Fibroblast of lung (primary cell): Measurements from ENCODE around the gene KRAS. TPM values are rescaled to one million over a fixed set of nuclear protein-coding genes. Genes with fewer than 3 reads are reported as not detected.

ENCODE experiments used
- DNase-seq, 2 donors: peaks; one replicate each; pipeline versions ENCODE4 v3.0.0 to v3.0.0-alpha.2; 2010; ENCODE audit warnings: low read depth in 2 of 2
- H2AFZ ChIP-seq: 2 replicates; pipeline ENCODE4 v1.5.1; 2012; ENCODE audit warnings: low read length, control low read depth, inconsistent platforms
- H3K27ac ChIP-seq: 2 replicates; pipeline ENCODE4 v1.5.1; 2011; ENCODE audit warnings: low read length, control low read depth; ENCODE audit not compliant: insufficient read depth
- H3K27me3 ChIP-seq: 2 replicates; pipeline ENCODE4 v1.5.1; 2011; ENCODE audit warnings: mild to moderate bottlenecking, low read length; ENCODE audit not compliant: control insufficient read depth, insufficient read depth
- H3K36me3 ChIP-seq: 2 replicates; pipeline ENCODE4 v1.5.1; 2011; ENCODE audit warnings: low read length; ENCODE audit not compliant: control insufficient read depth, insufficient read depth
- H3K4me1 ChIP-seq: 2 replicates; pipeline ENCODE4 v1.5.1; 2011; ENCODE audit warnings: low read length; ENCODE audit not compliant: control insufficient read depth, insufficient read depth; ENCODE audit errors: extremely low read depth
- H3K4me2 ChIP-seq: 2 replicates; pipeline ENCODE4 v1.5.1; 2011; ENCODE audit warnings: low read length, control low read depth; ENCODE audit not compliant: insufficient read depth; ENCODE audit errors: extremely low read depth
- H3K4me3 ChIP-seq, 4 experiments: fragments of 200-600 bp in 1 of 4; sonication (generic) in 1 of 4; replicated peaks in 1 of 4; 2 replicates each; pipeline ENCODE4 v1.5.1; 2011 to 2016; ENCODE audit warnings: low read length in 4 of 4, low read depth in 3 of 4, mild to moderate bottlenecking in 3 of 4, control low read depth in 2 of 4, inconsistent platforms in 1 of 4, mixed read lengths in 1 of 4; ENCODE audit not compliant: insufficient read depth in 1 of 4; ENCODE audit errors: control extremely low read depth in 1 of 4
- H3K79me2 ChIP-seq: 2 replicates; pipeline ENCODE4 v1.5.1; 2012; ENCODE audit warnings: mild to moderate bottlenecking, low read length, inconsistent platforms; ENCODE audit not compliant: control insufficient read depth, insufficient read depth
- H3K9ac ChIP-seq: 2 replicates; pipeline ENCODE4 v1.5.1; 2011; ENCODE audit warnings: mild to moderate bottlenecking, low read length, control low read depth; ENCODE audit not compliant: insufficient read depth
- H3K9me3 ChIP-seq: 2 replicates; pipeline ENCODE4 v1.5.1; 2012; ENCODE audit warnings: low read depth, low read length; ENCODE audit not compliant: control insufficient read depth, insufficient read depth
- H4K20me1 ChIP-seq: 2 replicates; pipeline ENCODE4 v1.5.1; 2011; ENCODE audit warnings: low read length; ENCODE audit not compliant: control insufficient read depth, insufficient read depth; ENCODE audit errors: extremely low read depth
- CTCF ChIP-seq, 2 donors: IDR thresholded peaks in 1 of 2; conservative IDR thresholded peaks in 1 of 2; 1 replicate in 1 of 2; 2 replicates in 1 of 2; pipeline ENCODE4 v1.5.1; 2011 to 2012; ENCODE audit warnings: low read length in 2 of 2, control low read depth in 1 of 2, inconsistent platforms in 1 of 2, low read depth in 1 of 2, mild to moderate bottlenecking in 1 of 2
- EZH2 ChIP-seq: IDR thresholded peaks from 2 replicates; pipeline ENCODE4 v1.5.1; 2012; ENCODE audit warnings: low read length, control low read depth, mild to moderate bottlenecking; ENCODE audit errors: missing control alignments
- polyA plus RNA-seq, 2 donors: library from polyadenylated mRNA; depleted of rRNA in 1 of 2; stranded (reverse) in 1 of 2; unstranded in 1 of 2; fragments of >200 nt; gene quantifications; 2 replicates each; pipeline ENCODE4 v1.2.1, GENCODE V29; 2011 to 2012; ENCODE audit warnings: missing spikeins in 1 of 2
- total RNA-seq: library from RNA; depleted of rRNA; stranded (reverse); fragments of >200 nt; gene quantifications from 2 replicates; pipeline ENCODE4 v1.2.1, GENCODE V29; 2014

KRAS gene
- total and polyA plus RNA-seq, 2 donors (not counting 1 experiment from before 2014, with no cell fraction given): 15.0 to 31.3 TPM

- Histone ChIP-seq H3K9ac (no peak overlapping the region), H3K9me3 (no peaks in the 10 kb centered on the region), H3K27me3 (no peaks in the 10 kb centered on the region), H3K79me2 (peaks cover 9% of the 10 kb centered on the region), H4K20me1 (no peaks in the 10 kb centered on the region), H3K27ac (peak overlapping the region; percentile 28), H3K4me3 (no peak overlapping the region), H3K4me1 (peaks cover 12% of the 10 kb centered on the region), H3K4me2 (no peak overlapping the region), H2AFZ (no peak overlapping the region), H3K36me3 (peaks cover 3% of the 10 kb centered on the region)
- no peak for TF ChIP-seq EZH2
- no peak for TF ChIP-seq CTCF (conservative IDR thresholded peaks at IDR 0.05 in 1 of 2, IDR thresholded peaks at IDR 0.05 in 1 of 2; ENCODE audit: low read depth in 1 of 2, low read length in 2 of 2)
- DNase-seq: peak in 1 of 2 donors; percentile 19
These were observed 14.1 kb downstream of the KRAS start for GRCh38 chr12:25236626-25237025.

- H3K4me3 ChIP-seq: no peak overlapping the region
- peak overlapping the region; percentile 28 for H3K27ac ChIP-seq
- peaks cover 9% of the 10 kb centered on the region for H3K79me2 ChIP-seq
- H3K27me3 ChIP-seq: no peaks in the 10 kb centered on the region
- H2AFZ ChIP-seq: no peak overlapping the region
- H3K4me1 ChIP-seq: peaks cover 8% of the 10 kb centered on the region
- H4K20me1 ChIP-seq: no peaks in the 10 kb centered on the region
- H3K4me2 ChIP-seq: no peak overlapping the region
- H3K36me3 ChIP-seq: peaks cover 3% of the 10 kb centered on the region
- H3K9ac ChIP-seq: no peak overlapping the region
- no peaks in the 10 kb centered on the region for H3K9me3 ChIP-seq
- TF ChIP-seq EZH2 (no peak), CTCF (conservative IDR thresholded peaks at IDR 0.05 in 1 of 2, IDR thresholded peaks at IDR 0.05 in 1 of 2; ENCODE audit: low read depth in 1 of 2, low read length in 2 of 2) (no peak)
- DNase-seq: peak; percentile 18 to 57
These were observed 14.5 kb downstream of the KRAS start for GRCh38 chr12:25236190-25236589.

- Histone ChIP-seq H3K27me3 (no peaks in the 10 kb centered on the region), H3K4me3 (no peak overlapping the region), H3K9ac (no peak overlapping the region), H4K20me1 (no peaks in the 10 kb centered on the region), H3K79me2 (no peaks in the 10 kb centered on the region), H3K4me1 (no peaks in the 10 kb centered on the region), H3K36me3 (no peaks in the 10 kb centered on the region), H3K27ac (no peak overlapping the region), H3K9me3 (no peaks in the 10 kb centered on the region), H3K4me2 (no peak overlapping the region), H2AFZ (no peak overlapping the region)
- no peak for TF ChIP-seq CTCF (conservative IDR thresholded peaks at IDR 0.05 in 1 of 2, IDR thresholded peaks at IDR 0.05 in 1 of 2; ENCODE audit: low read depth in 1 of 2, low read length in 2 of 2)
- TF ChIP-seq EZH2: no peak
- DNase-seq: no peak
These were observed 37.4 kb downstream of the KRAS start for GRCh38 chr12:25213338-25213737.
